A549 (cell line): ENCODE data around the gene KLRK1.

Experiments
- CBX8 ChIP-seq: fragments of 200-600 bp; sonication (generic); IDR thresholded peaks from 2 replicates; pipeline ENCODE4 v1.6.1; 2016
- CTCF ChIP-seq: fragments of >200 bp; sonication (Bioruptor Twin); formaldehyde crosslinking; IDR thresholded peaks from 3 replicates; pipeline ENCODE4 v1.5.1; 2016
- EP300 ChIP-seq, 2 experiments: fragments of >200 bp; sonication (Bioruptor Twin); formaldehyde crosslinking; IDR thresholded peaks; 2 replicates in 1 of 2; 3 replicates in 1 of 2; pipeline ENCODE4 v1.6.1; 2016 to 2017
- HOXB5 ChIP-seq: fragments of 250-450 bp; sonication (Bioruptor Pico); IDR thresholded peaks from 2 replicates; pipeline ENCODE4 v1.5.0; 2020; ENCODE audit warnings: mild to moderate bottlenecking, moderate library complexity
- POLR2A ChIP-seq: IDR thresholded peaks from 2 replicates; pipeline ENCODE4 v1.6.1; 2012; ENCODE audit warnings: mild to moderate bottlenecking, low read length

GRCh38 chr12:10406725-10407124 lies 16.9 kb upstream of the KLRK1 start:
- TF ChIP-seq CTCF = no peak
- no peak for TF ChIP-seq HOXB5 (CRISPR knock-in tag)
- TF ChIP-seq POLR2A = no peak
- no peak for TF ChIP-seq CBX8
- no peak for TF ChIP-seq EP300 (IDR thresholded peaks at IDR 0.05)
